SHP77 treated with DMSO at 0.1 percent for 48 hours (cell line): ENCODE results near the gene UBAC1.

Experiments
- DNase-seq: peaks from one replicate; lab custom pipeline; 2025; lab: John Stamatoyannopoulos, UW

The UBAC1 gene

GRCh38 chr9:135883410-135884089 is 77.6 kb downstream of the UBAC1 start:
- DNase-seq = no peak
